T-helper 9 cell (primary cell): ENCODE measurements around the gene SNAP25.

ENCODE experiments used
- DNase-seq: peaks from one replicate; pipeline ENCODE4 v3.0.0-alpha.2; 2020

Gene SNAP25

DNA sequence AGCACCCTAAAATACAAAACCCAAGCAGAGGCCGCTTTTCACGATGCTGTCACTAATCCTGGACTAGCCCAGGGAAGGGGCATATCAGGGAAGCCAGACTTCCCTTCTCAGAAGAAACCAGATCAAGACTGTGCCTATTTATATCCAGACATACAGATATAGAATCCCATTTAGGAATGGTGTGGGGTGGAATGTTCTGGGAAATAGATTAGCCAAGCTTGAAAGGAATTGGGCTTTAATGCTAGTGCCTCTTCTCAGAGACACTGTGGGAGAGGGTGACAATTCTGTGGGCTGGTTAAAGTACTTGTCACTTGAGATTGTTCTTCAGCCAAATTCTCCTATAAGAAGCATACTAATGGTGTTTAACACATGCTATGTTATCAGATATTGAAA is 45.5 kb downstream of the SNAP25 start:
- DNase-seq, result no peak

DNA sequence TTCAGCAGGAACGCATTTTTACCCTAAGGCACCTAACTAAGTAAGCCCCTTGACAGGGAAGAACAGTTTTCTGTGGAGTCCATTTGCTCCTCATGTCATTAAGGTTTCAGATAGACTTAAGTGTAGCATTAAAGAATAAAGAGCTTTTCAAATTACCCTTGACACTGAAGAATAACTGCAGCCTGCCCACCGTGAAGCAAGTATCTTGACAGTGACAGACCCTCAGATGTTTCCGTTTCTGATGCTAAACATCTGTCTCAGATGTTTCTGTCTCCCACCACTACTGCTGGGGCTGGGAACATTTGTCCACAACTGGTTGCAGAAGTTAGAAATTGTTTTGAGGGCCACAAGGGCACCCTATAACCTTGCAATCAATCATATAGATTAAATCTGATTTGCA is 50.0 kb downstream of the SNAP25 start:
- no peak for DNase-seq

DNA sequence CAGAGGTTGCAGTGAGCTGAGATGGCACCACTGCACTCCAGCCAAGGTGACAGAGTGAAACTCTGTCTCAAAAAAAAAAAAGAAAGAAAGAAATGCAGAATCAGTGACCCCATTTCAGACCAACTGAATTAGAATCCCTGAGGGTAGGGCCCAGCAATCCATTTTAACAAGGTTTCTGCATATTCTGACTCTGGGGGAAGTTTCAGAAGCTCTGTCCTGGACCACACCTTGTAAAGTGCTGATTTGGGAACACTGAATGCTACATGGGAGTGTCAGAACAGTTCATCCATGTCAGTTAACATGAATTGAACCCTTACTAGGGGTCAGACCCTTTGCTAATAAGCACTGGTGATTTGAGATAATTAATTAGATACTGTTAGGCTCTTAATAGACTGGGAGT is 52.0 kb downstream of the SNAP25 start:
- no peak for DNase-seq

DNA sequence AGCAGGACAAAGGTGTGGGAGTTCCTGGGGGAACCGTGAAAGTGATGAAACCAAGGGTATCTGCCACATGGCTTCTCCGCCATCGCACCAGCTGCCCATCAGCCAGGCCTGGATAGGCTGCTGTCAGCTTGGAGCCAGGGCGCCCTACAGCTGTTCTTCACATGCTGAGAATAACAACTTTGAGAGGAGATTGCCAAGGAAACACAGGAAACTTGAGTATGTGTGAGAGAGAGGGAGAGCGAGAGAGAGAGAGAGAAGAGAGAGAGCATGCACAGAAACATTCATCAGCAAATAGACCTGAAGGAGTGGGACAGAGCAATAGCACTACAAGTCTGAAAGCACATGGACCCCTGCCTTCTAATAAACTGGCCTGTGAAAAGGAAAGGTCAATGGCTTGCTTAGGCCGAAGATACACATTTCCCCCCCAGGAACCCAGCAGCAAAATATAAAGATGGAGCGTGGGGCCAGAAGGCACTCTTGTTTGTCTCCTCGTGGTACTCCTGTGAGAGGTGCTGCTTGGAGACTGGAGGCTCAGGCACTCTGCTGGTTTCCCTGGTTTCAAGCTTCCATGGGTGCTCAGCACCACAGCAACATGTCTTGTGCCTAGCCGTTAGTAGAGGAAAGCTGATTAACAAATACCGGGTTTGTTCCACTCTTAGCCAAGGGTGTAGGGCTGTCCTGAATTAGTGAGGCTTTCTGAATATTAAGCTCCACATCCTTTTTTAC is 53.0 kb downstream of the SNAP25 start:
- no peak for DNase-seq

DNA sequence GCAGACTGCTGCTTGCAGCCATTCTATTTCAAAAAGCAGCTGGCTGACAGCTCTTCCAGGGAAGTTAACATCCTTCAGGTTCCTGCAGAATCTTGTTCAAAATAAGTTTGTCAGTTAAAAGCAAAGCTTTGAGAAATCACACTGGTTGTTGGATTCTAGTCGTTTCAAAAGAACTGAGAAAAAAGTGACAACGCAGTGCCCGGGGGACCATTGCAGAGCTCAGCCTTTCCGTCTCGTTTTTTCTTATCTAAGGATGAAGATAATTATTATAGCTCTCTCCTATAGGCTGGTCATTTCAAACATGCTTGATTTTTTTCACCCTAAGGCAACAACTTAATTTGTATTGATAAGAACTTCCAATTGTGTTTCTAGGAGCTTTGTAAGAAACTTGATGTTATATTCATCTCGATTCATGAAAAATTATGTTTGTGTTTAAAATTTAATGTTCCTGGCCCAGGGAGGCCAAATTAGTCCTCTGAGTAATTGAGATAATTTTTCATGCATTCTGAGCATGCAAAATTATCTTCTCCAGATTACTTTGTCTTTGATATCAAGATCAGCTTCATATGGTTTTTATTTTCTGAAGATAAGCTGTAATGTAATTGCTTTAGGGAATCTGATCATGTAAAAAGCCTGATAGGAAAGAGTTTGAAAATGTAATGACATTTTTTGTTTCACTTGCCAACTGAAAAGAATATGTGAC is 58.4 kb downstream of the SNAP25 start:
- DNase-seq, result no peak

DNA sequence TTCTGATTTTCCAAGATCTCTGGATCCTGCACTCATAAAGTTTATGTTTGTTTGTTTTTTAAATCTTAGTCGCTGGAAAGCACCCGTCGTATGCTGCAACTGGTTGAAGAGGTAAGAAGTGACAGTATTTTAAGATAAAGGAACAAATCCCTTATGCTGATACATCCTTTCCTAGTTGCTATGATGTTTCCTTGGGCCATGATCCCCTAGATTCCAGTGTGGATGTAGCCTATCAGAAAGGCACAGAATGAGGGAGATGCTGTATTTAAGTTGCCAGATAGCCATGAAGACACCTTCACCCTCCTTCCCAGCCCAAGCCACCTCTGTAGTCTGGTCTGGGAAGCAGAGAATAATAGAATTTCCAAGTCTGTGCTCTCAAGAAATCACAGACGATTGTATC is 59.0 kb downstream of the SNAP25 start:
- DNase-seq, result no peak

DNA sequence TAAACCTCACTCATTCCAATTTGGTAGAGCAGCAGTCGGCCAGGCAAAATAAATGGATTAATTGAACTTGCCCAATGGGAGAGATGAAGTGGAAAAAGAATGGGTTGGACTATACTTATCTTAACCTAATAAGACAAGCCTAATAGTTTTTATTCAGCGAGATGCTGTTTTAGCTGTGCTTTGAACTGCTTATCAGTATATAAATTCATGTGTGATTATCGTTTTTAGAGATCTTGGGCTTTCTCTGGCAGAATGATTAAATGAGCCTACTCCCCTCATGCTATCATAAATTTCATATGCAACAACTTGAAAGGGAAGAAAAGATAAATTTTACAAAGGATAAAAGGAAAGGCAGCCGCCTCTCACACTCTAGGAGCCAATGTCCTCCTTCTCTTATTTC is 59.8 kb downstream of the SNAP25 start:
- no peak for DNase-seq

DNA sequence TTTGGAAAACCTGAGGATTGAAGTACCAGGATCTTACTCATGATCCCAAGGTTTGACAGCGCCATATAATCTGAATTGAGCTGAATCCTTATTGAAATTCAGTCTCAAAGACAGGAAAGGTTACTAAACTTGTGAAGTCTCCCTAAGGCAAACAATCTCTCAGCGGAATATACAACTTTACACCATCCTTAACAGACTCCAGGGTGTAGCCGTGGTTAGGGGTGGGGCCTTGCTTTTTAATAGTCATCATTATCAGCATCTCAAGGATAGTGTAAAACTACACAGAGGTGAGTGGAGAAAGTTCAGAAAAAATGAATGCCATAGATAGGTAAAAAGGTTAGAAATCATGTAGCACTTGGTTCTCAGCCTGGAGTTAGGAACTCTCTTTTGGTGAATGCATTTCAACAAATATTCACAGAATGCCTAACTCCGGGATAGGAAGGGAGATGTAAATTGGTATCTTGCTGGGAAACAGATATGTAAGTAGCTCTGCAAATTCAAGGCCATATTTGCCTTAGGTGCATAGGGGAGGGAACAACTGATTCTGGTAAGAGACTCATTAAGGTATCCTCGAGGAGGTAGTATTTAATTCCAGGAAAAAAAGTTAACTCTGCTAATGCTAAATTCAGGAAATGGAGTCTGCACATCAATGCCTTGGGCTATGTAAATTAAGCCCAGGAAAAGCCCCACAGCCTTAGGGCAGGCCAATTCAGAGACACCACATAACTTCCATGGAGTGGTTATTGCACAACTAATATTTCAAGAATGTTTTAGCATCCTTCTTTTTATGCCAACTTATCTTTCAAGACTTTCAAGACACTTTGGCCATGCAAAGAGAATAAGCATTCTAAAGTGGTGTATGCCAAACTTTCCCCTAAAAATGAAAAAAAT is 61.6 kb downstream of the SNAP25 start:
- no peak for DNase-seq

DNA sequence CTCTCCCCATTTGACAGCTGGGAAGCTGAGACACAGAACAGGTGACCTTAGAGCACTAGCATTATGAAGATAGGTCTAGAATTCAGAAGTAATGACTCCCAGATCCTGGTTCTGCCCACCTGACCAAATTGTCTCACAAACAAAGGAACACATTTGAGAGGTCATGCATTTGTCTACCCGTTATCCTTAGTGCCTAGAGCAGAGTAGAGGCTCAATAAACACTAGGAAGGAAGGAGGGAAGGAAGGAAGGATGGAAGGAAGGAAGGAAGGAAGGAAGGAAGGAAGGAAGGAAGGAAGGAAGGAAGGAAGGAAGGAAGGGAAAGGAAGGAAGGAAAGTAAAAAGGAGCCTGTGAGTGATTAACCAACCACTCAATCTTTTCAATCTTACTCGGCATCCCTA is 63.3 kb downstream of the SNAP25 start:
- DNase-seq, result no peak

DNA sequence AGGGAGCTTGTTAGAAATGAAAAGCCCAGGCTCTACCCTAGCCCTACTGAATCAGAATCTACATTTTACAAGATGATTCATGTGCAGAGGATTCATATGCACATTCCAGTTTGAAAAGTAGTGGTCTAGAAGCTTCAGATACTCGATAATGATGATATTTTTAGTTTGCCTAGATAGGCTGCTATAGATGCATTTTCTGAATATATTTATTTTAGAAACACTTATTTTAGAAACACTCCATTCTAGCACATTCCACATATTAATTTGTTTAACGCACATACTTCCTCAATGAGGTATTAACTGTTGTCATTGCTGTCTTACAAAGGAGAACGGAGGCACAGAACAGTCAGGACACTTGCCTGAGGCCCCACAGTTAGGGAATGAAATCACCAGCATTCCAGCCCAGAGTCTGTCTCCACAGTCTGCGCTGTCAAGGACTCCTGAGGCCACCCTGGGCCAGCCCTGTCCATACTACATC is 64.4 kb downstream of the SNAP25 start:
- no peak for DNase-seq

DNA sequence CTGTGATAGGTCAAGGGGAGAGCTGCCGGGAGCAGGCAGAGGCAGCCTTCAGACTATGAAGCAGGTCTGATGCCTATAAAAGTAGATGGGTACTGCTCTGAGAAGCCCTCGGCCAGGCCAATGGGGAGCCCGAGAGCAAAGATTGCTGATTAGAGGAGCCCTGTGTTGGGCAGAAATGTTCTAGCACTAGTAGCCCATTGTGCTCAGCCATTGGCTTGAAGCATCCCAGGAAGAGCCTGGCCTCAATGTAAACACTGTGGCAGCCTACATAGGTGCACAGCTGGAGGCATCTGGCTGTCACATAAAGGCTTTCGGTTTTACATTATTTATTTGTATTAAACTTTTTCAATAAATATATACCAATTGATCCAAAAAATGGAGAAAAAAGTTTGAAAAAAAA is 67.7 kb downstream of the SNAP25 start:
- no peak for DNase-seq

DNA sequence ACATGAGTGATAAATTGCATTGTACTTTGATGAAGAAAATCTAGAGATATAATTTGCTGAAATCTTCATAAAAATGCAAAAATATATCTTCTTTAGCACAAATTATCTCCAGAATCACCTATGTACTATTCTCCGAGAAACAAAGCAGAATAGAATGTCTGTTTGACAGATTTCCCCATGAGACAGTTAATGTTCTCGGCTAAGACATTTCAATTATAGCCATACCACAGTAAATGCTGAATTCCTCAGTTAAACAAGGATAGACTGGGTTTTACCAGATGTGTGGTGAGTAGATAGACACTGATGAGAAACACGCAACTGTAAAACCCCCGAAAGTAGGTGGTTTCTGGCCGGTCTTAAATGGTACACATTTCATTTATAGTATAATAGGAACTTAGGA is 69.8 kb downstream of the SNAP25 start:
- DNase-seq, result no peak

DNA sequence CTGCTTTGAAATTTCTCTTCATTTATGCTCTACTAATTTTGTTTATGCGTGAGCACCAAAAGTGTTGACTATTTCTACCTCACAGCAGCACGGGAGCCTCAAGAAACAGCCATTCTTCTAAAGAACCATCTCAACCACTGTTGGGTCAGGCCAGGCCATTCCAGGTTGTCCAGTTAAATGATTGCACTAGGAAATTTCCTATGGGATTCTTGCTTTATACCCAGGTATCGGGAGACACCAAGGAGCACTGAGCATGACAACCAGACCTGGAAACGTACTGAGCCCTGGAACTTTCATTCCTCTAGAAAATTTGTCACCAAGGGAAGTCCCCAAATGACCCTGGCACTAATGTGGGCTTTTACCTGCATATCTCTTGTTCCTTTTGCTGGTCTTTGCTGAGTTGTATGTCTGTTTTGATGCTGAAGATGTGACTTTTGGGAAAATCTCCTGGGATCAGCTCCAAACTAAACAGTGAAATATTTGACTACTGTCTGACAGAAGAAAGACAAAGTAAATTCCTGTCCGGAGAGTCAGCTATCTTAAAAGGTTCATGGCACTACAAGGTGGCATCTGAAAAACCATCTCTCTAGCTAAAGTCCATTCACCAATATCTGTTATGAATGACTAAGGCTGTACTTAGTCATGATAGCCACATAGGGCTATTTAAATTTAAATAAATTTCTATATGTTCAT is 70.5 kb downstream of the SNAP25 start:
- no peak for DNase-seq

DNA sequence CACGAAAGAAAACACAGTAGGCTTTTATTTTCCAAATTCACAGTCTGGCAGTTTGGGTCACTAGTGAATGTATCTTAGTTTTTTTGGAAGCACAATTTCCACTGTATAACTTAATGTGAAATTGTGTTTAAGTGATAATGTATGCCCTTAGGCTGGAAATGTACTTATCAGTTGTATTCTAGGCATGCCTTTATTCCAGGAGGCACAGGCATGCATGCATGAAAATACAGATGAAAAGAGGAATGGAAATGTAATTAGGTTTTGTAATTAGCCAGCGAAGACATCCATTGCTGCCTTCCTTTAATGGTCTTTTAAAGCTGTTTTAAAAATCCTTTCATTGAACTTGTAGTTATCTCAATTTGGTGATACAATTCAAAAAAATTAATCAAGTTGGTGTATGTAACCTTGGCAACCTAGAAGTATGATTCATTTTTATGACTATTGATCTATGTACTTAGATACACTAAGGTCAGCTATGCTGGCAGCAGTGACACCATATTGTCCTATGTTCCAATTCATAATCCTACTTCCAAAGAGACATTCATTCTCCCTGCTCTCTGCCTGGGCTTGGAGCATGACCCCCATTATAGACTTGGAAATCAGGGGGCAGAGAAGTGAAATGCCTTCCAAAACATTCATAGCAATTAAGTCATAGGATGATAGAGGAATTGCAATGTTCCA is 73.1 kb downstream of the SNAP25 start:
- no peak for DNase-seq

DNA sequence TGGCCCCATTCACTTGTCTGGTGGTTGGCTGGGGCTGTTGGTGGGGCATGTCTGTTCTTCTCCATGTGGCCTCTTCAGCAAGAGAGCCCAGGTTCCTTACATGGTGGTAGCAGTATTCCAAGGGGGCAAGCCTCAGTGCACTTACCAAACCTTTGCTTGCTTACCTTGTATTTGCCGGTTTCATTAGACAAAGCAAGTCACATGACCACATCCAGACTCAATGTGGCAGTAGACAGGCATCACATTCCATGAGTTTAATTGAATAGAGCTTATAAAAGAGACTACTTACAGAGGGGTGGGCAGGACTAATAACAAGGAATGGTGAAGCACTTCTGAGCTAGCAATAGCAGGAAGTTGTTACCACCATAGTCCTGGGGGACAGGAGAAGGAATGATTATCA is 78.6 kb downstream of the SNAP25 start:
- DNase-seq, result no peak

DNA sequence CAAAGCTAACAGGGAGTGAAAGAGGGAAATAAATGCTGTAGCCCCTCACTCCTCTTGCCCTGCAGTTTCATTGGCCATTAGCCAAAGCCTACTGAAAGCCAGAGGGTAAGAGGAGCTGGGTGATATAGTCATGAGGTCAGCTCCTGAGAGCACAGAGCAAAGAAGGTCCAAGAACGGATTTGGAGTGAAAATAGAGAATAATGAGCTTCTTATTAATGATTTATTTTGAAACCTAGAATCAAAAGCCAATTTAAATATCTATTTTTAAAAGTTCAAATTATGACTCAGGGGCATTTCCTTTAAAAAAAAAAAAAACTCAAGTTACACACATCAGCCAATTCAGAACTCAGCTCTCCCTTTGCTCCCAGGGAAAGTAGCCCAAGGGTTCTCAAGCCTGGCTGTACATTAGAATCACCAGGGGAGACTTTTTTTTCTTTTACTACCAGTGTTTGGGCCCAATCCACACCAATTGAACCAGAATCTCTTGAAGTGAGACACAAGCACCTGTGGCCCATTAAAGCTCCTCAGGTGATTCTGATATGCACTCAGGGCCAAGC is 79.1 kb downstream of the SNAP25 start:
- no peak for DNase-seq

DNA sequence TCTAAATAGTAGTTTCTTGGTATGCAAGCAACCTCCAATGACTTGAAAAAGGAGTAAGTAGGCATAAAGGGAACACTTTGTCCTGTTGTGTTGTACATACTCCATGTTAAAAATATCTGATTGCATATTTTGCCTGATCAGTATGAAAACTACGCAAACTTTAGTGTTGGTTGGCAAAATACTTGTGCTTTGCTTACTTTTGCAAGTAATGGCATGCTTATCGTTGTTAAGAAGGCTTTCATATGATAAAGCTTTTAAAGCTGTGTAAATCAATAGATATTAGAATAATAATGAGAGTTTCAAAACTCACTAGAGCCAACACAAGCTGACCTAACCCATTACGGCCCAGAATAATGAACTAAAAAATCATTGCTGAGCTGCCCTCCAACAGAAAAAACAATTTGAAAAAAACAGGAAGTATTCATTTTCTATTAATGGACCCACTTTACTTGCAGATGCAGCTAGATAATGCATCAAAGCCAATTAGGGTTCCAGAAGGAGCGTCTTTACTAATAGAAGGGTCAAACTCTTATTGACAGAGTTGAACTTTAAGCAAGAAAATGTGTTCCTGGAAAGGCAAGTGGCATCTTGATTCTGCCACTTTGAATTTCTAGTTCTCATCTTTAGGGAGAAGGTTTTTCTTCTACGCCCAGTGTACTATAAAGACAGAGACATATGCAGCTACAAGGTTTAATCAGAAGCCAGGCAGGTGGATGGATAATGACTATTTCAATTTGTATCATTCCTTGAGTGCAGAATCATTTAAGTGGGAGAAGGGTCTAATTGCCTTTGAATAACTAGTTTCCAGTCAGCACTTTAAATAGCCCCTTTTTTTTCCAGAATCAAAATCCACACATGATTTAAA is 82.2 kb downstream of the SNAP25 start:
- no peak for DNase-seq

DNA sequence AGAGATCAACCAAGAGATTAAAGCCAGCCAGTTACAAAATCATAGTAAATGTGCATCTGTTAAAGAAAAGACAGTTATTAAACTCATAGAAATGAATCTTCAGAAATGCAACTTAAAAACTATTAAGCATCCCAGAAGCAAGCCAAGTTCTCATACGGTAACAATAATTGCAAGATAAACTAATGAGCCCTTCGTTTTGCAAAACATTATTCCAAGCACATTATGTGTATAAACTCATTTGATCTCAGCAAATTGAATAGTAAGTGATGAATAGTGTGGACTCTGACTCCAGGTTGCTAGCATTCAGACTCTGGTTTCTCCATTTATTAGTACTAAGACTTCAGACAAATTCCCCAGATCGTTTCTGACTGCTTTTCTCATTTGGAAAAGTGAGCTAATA is 85.2 kb downstream of the SNAP25 start:
- DNase-seq, result no peak

DNA sequence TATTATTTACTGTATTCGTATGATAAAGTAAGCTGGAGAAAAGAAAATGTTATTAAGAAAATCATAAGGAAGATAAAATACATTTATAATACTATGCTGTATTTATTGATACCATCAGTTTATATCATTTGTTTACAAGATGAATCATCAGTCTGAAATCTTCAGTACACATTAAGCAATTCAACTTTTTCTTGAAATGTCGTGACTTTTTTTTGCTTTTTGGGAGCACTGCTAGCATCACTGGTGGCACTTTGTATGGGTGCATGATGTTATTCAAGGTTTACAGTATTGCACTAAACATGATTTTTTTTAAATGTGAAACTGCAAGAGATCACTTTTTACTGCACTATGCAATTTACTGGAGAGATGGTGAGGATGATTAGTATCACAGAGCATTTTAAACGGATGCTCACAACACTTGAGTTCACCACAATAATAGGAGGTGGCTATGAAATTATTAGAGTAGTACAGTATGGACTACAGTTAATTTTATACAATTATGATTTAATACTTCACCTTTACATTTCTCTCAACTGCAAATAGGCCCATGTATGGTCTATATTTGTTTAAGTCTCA is 85.9 kb downstream of the SNAP25 start:
- no peak for DNase-seq
